Subcutaneous abdominal adipose tissue (tissue), 5 donors: ENCODE measurements around the gene PIGZ.

ENCODE experiments used
- H3K27ac ChIP-seq: one replicate; pipeline ENCODE4 v1.7.0; 2013; ENCODE audit warnings: low read depth, mild to moderate bottlenecking, inconsistent platforms, low read length, moderate library complexity
- H3K27me3 ChIP-seq, 5 donors: one replicate each; pipeline ENCODE4 v1.7.0; 2013; ENCODE audit warnings: low read length in 5 of 5, inconsistent platforms in 1 of 5; ENCODE audit not compliant: control insufficient read depth in 5 of 5, insufficient read depth in 4 of 5
- H3K36me3 ChIP-seq, 5 donors: one replicate each; pipeline ENCODE4 v1.7.0; 2013; ENCODE audit warnings: low read length in 5 of 5; ENCODE audit not compliant: control insufficient read depth in 5 of 5, insufficient read depth in 5 of 5
- H3K4me1 ChIP-seq, 5 donors: one replicate each; pipeline ENCODE4 v1.7.0; 2013; ENCODE audit warnings: low read length in 5 of 5, mild to moderate bottlenecking in 3 of 5, moderate library complexity in 1 of 5; ENCODE audit not compliant: control insufficient read depth in 5 of 5, insufficient read depth in 5 of 5
- H3K4me3 ChIP-seq, 5 donors: one replicate each; pipeline ENCODE4 v1.7.0; 2013; ENCODE audit warnings: low read length in 5 of 5, low read depth in 1 of 5
- H3K9ac ChIP-seq, 5 donors: one replicate each; pipeline ENCODE4 v1.7.0; 2013; ENCODE audit warnings: low read length in 5 of 5, mild to moderate bottlenecking in 4 of 5, moderate library complexity in 3 of 5
- H3K9me3 ChIP-seq, 5 donors: one replicate each; pipeline ENCODE4 v1.7.0; 2013; ENCODE audit warnings: low read length in 5 of 5; ENCODE audit not compliant: control insufficient read depth in 5 of 5
- donor health status: healthy.
- donor health status: healthy.
- donor health status: healthy.
- donor health status: healthy.
- donor health status: healthy.

Gene PIGZ

GRCh38 chr3:196992461-196993065, 23.9 kb upstream of the PIGZ start:
- H3K36me3 ChIP-seq, result no peaks in the 10 kb centered on the region
- H3K4me1 ChIP-seq, result no peaks in the 10 kb centered on the region
- H3K4me3 ChIP-seq, result no peak overlapping the region
- no peaks in the 10 kb centered on the region for H3K9me3 ChIP-seq
- no peak overlapping the region for H3K9ac ChIP-seq
- H3K27ac ChIP-seq, result no peak overlapping the region
- peaks cover 0 to 4% (median 3%) of the 10 kb centered on the region in 5 donors for H3K27me3 ChIP-seq

GRCh38 chr3:196991581-196992460, 23.2 kb upstream of the PIGZ start:
- H3K9ac ChIP-seq, result no peak overlapping the region
- no peaks in the 10 kb centered on the region for H3K36me3 ChIP-seq
- H3K4me1 ChIP-seq, result no peaks in the 10 kb centered on the region
- H3K4me3 ChIP-seq, result no peak overlapping the region
- peaks cover 0 to 6% (median 3%) of the 10 kb centered on the region in 5 donors for H3K27me3 ChIP-seq
- H3K9me3 ChIP-seq, result no peaks in the 10 kb centered on the region
- no peak overlapping the region for H3K27ac ChIP-seq

- Histone ChIP-seq H3K4me1 (no peaks in the 10 kb centered on the region), H3K27ac (no peak overlapping the region), H3K27me3 (peaks cover 0 to 6% (median 3%) of the 10 kb centered on the region in 5 donors), H3K4me3 (no peak overlapping the region), H3K9ac (no peak overlapping the region), H3K9me3 (no peaks in the 10 kb centered on the region), H3K36me3 (no peaks in the 10 kb centered on the region)
These were observed 22.0 kb upstream of the PIGZ start for GRCh38 chr3:196990601-196991007.

- no peak overlapping the region for H3K27ac ChIP-seq
- no peak overlapping the region for H3K4me3 ChIP-seq
- H3K4me1 ChIP-seq, result no peaks in the 10 kb centered on the region
- H3K9ac ChIP-seq, result no peak overlapping the region
- H3K36me3 ChIP-seq, result no peaks in the 10 kb centered on the region
- H3K9me3 ChIP-seq, result no peaks in the 10 kb centered on the region
- H3K27me3 ChIP-seq, result peaks cover 0 to 9% (median 5%) of the 10 kb centered on the region in 5 donors
These were observed 21.2 kb upstream of the PIGZ start for GRCh38 chr3:196989721-196990262.

GRCh38 chr3:196988241-196989029, 19.8 kb upstream of the PIGZ start:
- Histone ChIP-seq H3K27me3 (peaks cover 0 to 9% (median 5%) of the 10 kb centered on the region in 5 donors), H3K36me3 (no peaks in the 10 kb centered on the region), H3K9ac (no peak overlapping the region), H3K4me1 (no peaks in the 10 kb centered on the region), H3K9me3 (peaks cover 0 to under 1% (median 0%) of the 10 kb centered on the region in 5 donors), H3K27ac (no peak overlapping the region), H3K4me3 (no peak overlapping the region)

- no peak overlapping the region for H3K4me3 ChIP-seq
- no peak overlapping the region for H3K9ac ChIP-seq
- H3K36me3 ChIP-seq, result no peaks in the 10 kb centered on the region
- no peak overlapping the region for H3K27ac ChIP-seq
- no peaks in the 10 kb centered on the region for H3K4me1 ChIP-seq
- H3K9me3 ChIP-seq, result peaks cover 0 to 4% (median 3%) of the 10 kb centered on the region in 5 donors
- peaks cover 0 to 9% (median 5%) of the 10 kb centered on the region in 5 donors for H3K27me3 ChIP-seq
These were observed 18.4 kb upstream of the PIGZ start for GRCh38 chr3:196987022-196987421.

- H3K27ac ChIP-seq, result no peak overlapping the region
- no peak overlapping the region for H3K4me3 ChIP-seq
- no peaks in the 10 kb centered on the region for H3K4me1 ChIP-seq
- H3K9ac ChIP-seq, result no peak overlapping the region
- no peaks in the 10 kb centered on the region for H3K36me3 ChIP-seq
- H3K27me3 ChIP-seq, result peaks cover 0 to 9% (median 5%) of the 10 kb centered on the region in 5 donors
- peaks cover 0 to 4% (median 3%) of the 10 kb centered on the region in 5 donors for H3K9me3 ChIP-seq
These were observed 17.6 kb upstream of the PIGZ start for GRCh38 chr3:196985954-196986885.

GRCh38 chr3:196985298-196985697, 16.7 kb upstream of the PIGZ start:
- Histone ChIP-seq H3K4me3 (no peak overlapping the region), H3K27ac (no peak overlapping the region), H3K36me3 (no peaks in the 10 kb centered on the region), H3K9me3 (peaks cover 0 to 4% (median 3%) of the 10 kb centered on the region in 5 donors), H3K27me3 (peaks cover 0 to 9% (median 5%) of the 10 kb centered on the region in 5 donors), H3K9ac (no peak overlapping the region), H3K4me1 (no peaks in the 10 kb centered on the region)

GRCh38 chr3:196983186-196983585, 14.6 kb upstream of the PIGZ start:
- H3K27ac ChIP-seq, result no peak overlapping the region
- H3K9ac ChIP-seq, result no peak overlapping the region
- no peaks in the 10 kb centered on the region for H3K36me3 ChIP-seq
- H3K27me3 ChIP-seq, result peaks cover 0 to 5% (median 2%) of the 10 kb centered on the region in 5 donors
- H3K9me3 ChIP-seq, result peaks cover 0 to 4% (median 3%) of the 10 kb centered on the region in 5 donors
- peaks cover 0 to 12% (median 0%) of the 10 kb centered on the region in 5 donors for H3K4me1 ChIP-seq
- H3K4me3 ChIP-seq, result no peak overlapping the region
